Tibial nerve (tissue), 4 donors: ENCODE data around the gene TCTN3. TPM values are rescaled to one million over a fixed set of nuclear protein-coding genes. Genes with fewer than 3 reads are reported as not detected.

Experiments used
- DNase-seq, 2 donors: peaks; one replicate each; pipeline ENCODE4 v3.0.0-alpha.2; 2019; ENCODE audit warnings: low spot score in 2 of 2
- H3K27ac ChIP-seq, 4 donors: fragments of 200-600 bp; sonication (generic) in 3 of 4; one replicate each; pipeline ENCODE4 v1.5.1; 2017 to 2019; ENCODE audit warnings: mild to moderate bottlenecking in 1 of 4
- H3K27me3 ChIP-seq, 2 donors: fragments of 200-600 bp; sonication (generic) in 1 of 2; one replicate each; pipeline versions ENCODE4 v1.5.1 to v1.6.0; 2017 to 2019
- H3K36me3 ChIP-seq, 3 donors: fragments of 200-600 bp; sonication (generic); one replicate each; pipeline ENCODE4 v1.5.1; 2018 to 2019
- H3K4me1 ChIP-seq, 4 donors: fragments of 200-600 bp; sonication (generic) in 3 of 4; one replicate each; pipeline ENCODE4 v1.5.1; 2017 to 2019
- H3K4me3 ChIP-seq, 4 donors: fragments of 200-600 bp; sonication (generic) in 3 of 4; one replicate each; pipeline ENCODE4 v1.5.1; 2017 to 2019; ENCODE audit warnings: mild to moderate bottlenecking in 1 of 4, moderate library complexity in 1 of 4
- H3K9me3 ChIP-seq, 4 donors: fragments of 200-600 bp; sonication (generic) in 3 of 4; one replicate each; pipeline ENCODE4 v1.5.1; 2017 to 2019
- CTCF ChIP-seq, 5 experiments: fragments of 200-600 bp in 3 of 5; fragments of 450-650 bp in 2 of 5; sonication (generic) in 3 of 5; IDR thresholded peaks; one replicate each; pipeline ENCODE4 v1.5.1; 2016 to 2019; ENCODE audit warnings: antibody characterized with exemption in 5 of 5, mild to moderate bottlenecking in 3 of 5, moderate library complexity in 2 of 5
- EP300 ChIP-seq, 2 donors: sonication (generic); formaldehyde crosslinking; IDR thresholded peaks; one replicate each; pipeline ENCODE4 v1.6.1; 2017; ENCODE audit warnings: antibody characterized with exemption in 2 of 2, mild to moderate bottlenecking in 1 of 2
- POLR2A ChIP-seq, 2 donors: fragments of 450-650 bp; IDR thresholded peaks; one replicate each; pipeline ENCODE4 v1.6.1; 2017; ENCODE audit warnings: antibody characterized with exemption in 2 of 2, mild to moderate bottlenecking in 2 of 2, moderate library complexity in 2 of 2
- WGBS, 2 donors: methylation state at CpG; one replicate each; pipeline ENCODE4 v1.1.5; 2018; 5-methylcytosine and 5-hydroxymethylcytosine counted together
- total RNA-seq, 4 donors: library from RNA; depleted of rRNA; stranded (reverse); fragments of >200 nt; gene quantifications; one replicate each; pipeline ENCODE4 v1.1.0, GENCODE V29; 2016

TCTN3 gene
- total RNA-seq, 4 donors from 2014 or later = 18.6 to 34.3 (median 21.7) TPM

GRCh38 chr10:95698415-95698814, 4.7 kb upstream of the TCTN3 start:
- Histone ChIP-seq H3K27ac (no peak overlapping the region), H3K27me3 (no peaks in the 10 kb centered on the region), H3K4me3 (no peak overlapping the region), H3K36me3 (no peaks in the 10 kb centered on the region), H3K9me3 (no peaks in the 10 kb centered on the region), H3K4me1 (peaks cover 0 to 7% (median 0%) of the 10 kb centered on the region in 4 donors)
- TF ChIP-seq POLR2A (IDR thresholded peaks at IDR 0.05) = no peak
- TF ChIP-seq CTCF (IDR thresholded peaks at IDR 0.05) = no peak
- TF ChIP-seq EP300 (IDR thresholded peaks at IDR 0.05) = no peak
- DNase-seq = no peak
- 46 to 48% methylated on average over 2 of the region's 2 CpGs for WGBS, 2 donors

- H3K27me3 ChIP-seq = no peaks in the 10 kb centered on the region
- no peaks in the 10 kb centered on the region for H3K36me3 ChIP-seq
- H3K27ac ChIP-seq = peak overlapping the region in 1 of 4 donors; percentile 29
- H3K4me1 ChIP-seq = peaks cover 0 to 15% (median 7%) of the 10 kb centered on the region in 4 donors
- peak in 1 of 2 donors; percentile 41 for DNase-seq
- TF ChIP-seq POLR2A (IDR thresholded peaks at IDR 0.05) (no peak), EP300 (IDR thresholded peaks at IDR 0.05) (peak in 1 of 2 donors; percentile 52), CTCF (IDR thresholded peaks at IDR 0.05) (no peak)
- WGBS, 2 donors = 71 to 86% methylated on average over 3 of the region's 3 CpGs
- H3K4me3 ChIP-seq = no peak overlapping the region
- H3K9me3 ChIP-seq = no peaks in the 10 kb centered on the region
Measured at GRCh38 chr10:95697429-95697828, 3.7 kb upstream of the TCTN3 start.

- Histone ChIP-seq H3K27me3 (no peaks in the 10 kb centered on the region), H3K36me3 (peaks cover 0 to 18% (median 0%) of the 10 kb centered on the region in 3 donors), H3K27ac (peak overlapping the region in 1 of 4 donors; percentile 95), H3K4me1 (peaks cover 0 to 28% (median 13%) of the 10 kb centered on the region in 4 donors), H3K9me3 (no peaks in the 10 kb centered on the region), H3K4me3 (no peak overlapping the region)
- DNase-seq = no peak
- no peak for TF ChIP-seq POLR2A (IDR thresholded peaks at IDR 0.05)
- TF ChIP-seq CTCF (IDR thresholded peaks at IDR 0.05) = no peak
- no peak for TF ChIP-seq EP300 (IDR thresholded peaks at IDR 0.05)
- WGBS, 2 donors = 92 to 95% methylated on average over 18 of the region's 18 CpGs
Measured at GRCh38 chr10:95694665-95695064, 938 bp upstream of the TCTN3 start.

- Histone ChIP-seq H3K27ac (peak overlapping the region; percentile 72 to 95 (median 90)), H3K4me3 (peak overlapping the region; percentile 71 to 90 (median 83)), H3K36me3 (peaks cover 0 to 30% (median 0%) of the 10 kb centered on the region in 3 donors), H3K4me1 (peaks cover 0 to 28% (median 13%) of the 10 kb centered on the region in 4 donors), H3K9me3 (no peaks in the 10 kb centered on the region), H3K27me3 (no peaks in the 10 kb centered on the region)
- DNase-seq = no peak
- TF ChIP-seq EP300 (IDR thresholded peaks at IDR 0.05) (no peak), CTCF (IDR thresholded peaks at IDR 0.05) (no peak), POLR2A (IDR thresholded peaks at IDR 0.05) (no peak)
- WGBS, 2 donors = 5 to 9% methylated on average over 15 of the region's 15 CpGs
Measured at GRCh38 chr10:95693071-95693667, 558 bp downstream of the TCTN3 start.

- Histone ChIP-seq H3K27me3 (no peaks in the 10 kb centered on the region), H3K4me1 (peaks cover 0 to 28% (median 13%) of the 10 kb centered on the region in 4 donors), H3K27ac (no peak overlapping the region), H3K36me3 (peaks cover 0 to 49% (median 4%) of the 10 kb centered on the region in 3 donors), H3K4me3 (no peak overlapping the region), H3K9me3 (no peaks in the 10 kb centered on the region)
- no peak for TF ChIP-seq POLR2A (IDR thresholded peaks at IDR 0.05)
- no peak for TF ChIP-seq CTCF (IDR thresholded peaks at IDR 0.05)
- TF ChIP-seq EP300 (IDR thresholded peaks at IDR 0.05) = no peak
- 93 to 95% methylated on average over 2 of the region's 2 CpGs for WGBS, 2 donors
- DNase-seq = no peak
Measured at GRCh38 chr10:95691281-95691680, 2.4 kb downstream of the TCTN3 start.
